K562 (cell line): ENCODE results near the gene CDC6. TPM values are rescaled to one million over a fixed set of nuclear protein-coding genes. Genes with fewer than 3 reads are reported as not detected.

Experiments
- ARID1B ChIP-seq: fragments of 450-650 bp; IDR thresholded peaks from 2 replicates; pipeline ENCODE4 v1.6.1; 2016; ENCODE audit warnings: antibody characterized with exemption, mild to moderate bottlenecking, inconsistent platforms
- BCL6 ChIP-seq: fragments of 250-450 bp; sonication (Bioruptor Pico); IDR thresholded peaks from 2 replicates; pipeline ENCODE4 v1.4.0; 2020
- BCOR ChIP-seq: fragments of 450-650 bp; IDR thresholded peaks from 2 replicates; pipeline ENCODE4 v1.6.1; 2016
- CCNT2 ChIP-seq: IDR thresholded peaks from 2 replicates; pipeline ENCODE4 v1.6.1; 2011; ENCODE audit warnings: borderline replicate concordance, low read depth, mild to moderate bottlenecking, moderate library complexity, mixed read lengths, low read length; ENCODE audit not compliant: insufficient read length; ENCODE audit errors: extremely low read depth
- EZH2 ChIP-seq: IDR thresholded peaks from 2 replicates; pipeline ENCODE4 v1.6.1; 2012; ENCODE audit warnings: low read depth, mild to moderate bottlenecking, inconsistent platforms, low read length, borderline replicate concordance
- FOSL1 ChIP-seq: fragments of 200-800 bp; sonication (Bioruptor generic); conservative IDR thresholded peaks from 2 replicates; pipeline ENCODE4 v1.6.1; 2016; ENCODE audit warnings: missing genetic modification characterization, missing compliant biosample characterization
- GATAD2A ChIP-seq: fragments of 450-650 bp; IDR thresholded peaks from 2 replicates; pipeline ENCODE4 v1.6.1; 2017
- HDAC1 ChIP-seq, 2 experiments: fragments of 450-650 bp; IDR thresholded peaks; 2 replicates each; pipeline ENCODE4 v1.6.1; 2016 to 2017; ENCODE audit warnings: inconsistent platforms in 1 of 2, mild to moderate bottlenecking in 1 of 2, moderate library complexity in 1 of 2
- HMGXB4 ChIP-seq: sonication (generic); formaldehyde crosslinking; IDR thresholded peaks from 2 replicates; pipeline ENCODE4 v1.8.1; 2023; ENCODE audit warnings: mild to moderate bottlenecking, missing genetic modification reagents
- JUND ChIP-seq, 2 experiments: IDR thresholded peaks; 2 replicates in 1 of 2; 3 replicates in 1 of 2; pipeline ENCODE4 v1.6.1; 2011; ENCODE audit warnings: borderline replicate concordance in 2 of 2, low read depth in 2 of 2, low read length in 2 of 2, improper control_type of control experiment in 1 of 2, missing biosample characterization in 1 of 2, missing genetic modification characterization in 1 of 2, missing genetic modification reagents in 1 of 2
- KDM5B ChIP-seq: fragments of 200-600 bp; sonication (generic); IDR thresholded peaks from 2 replicates; pipeline ENCODE4 v1.6.1; 2012; ENCODE audit warnings: low read depth, mild to moderate bottlenecking, moderate library complexity, low read length, control low read depth, inconsistent platforms; ENCODE audit not compliant: insufficient replicate concordance
- MTF1 ChIP-seq: fragments of 250-450 bp; sonication (Bioruptor Pico); IDR thresholded peaks from 2 replicates; pipeline ENCODE4 v1.9.0; 2021; ENCODE audit warnings: moderate library complexity, mild to moderate bottlenecking, inconsistent platforms, borderline replicate concordance
- MYBL2 ChIP-seq, 2 experiments: fragments of 450-650 bp in 1 of 2; sonication (generic) in 1 of 2; formaldehyde crosslinking in 1 of 2; IDR thresholded peaks; 2 replicates each; pipeline versions ENCODE4 v1.6.1 to v1.8.1; 2017 to 2022; ENCODE audit warnings: borderline replicate concordance in 1 of 2, inconsistent platforms in 1 of 2, low read depth in 1 of 2, mild to moderate bottlenecking in 1 of 2, missing genetic modification reagents in 1 of 2, moderate library complexity in 1 of 2
- NFIC ChIP-seq: fragments of 450-650 bp; IDR thresholded peaks from 2 replicates; pipeline ENCODE4 v1.6.1; 2017; ENCODE audit warnings: mild to moderate bottlenecking, inconsistent platforms
- PHF20 ChIP-seq: fragments of 450-650 bp; IDR thresholded peaks from 2 replicates; pipeline ENCODE4 v1.6.1; 2018; ENCODE audit not compliant: partially characterized antibody
- STAG1 ChIP-seq: sonication (generic); formaldehyde crosslinking; IDR thresholded peaks from 2 replicates; pipeline ENCODE4 v1.5.0; 2020; ENCODE audit warnings: missing genetic modification reagents, borderline replicate concordance
- TRIM28 ChIP-seq: fragments of 450-650 bp; IDR thresholded peaks from 2 replicates; pipeline ENCODE4 v1.6.1; 2017
- ZC3H11A ChIP-seq: IDR thresholded peaks from 2 replicates; pipeline ENCODE4 v1.6.1; 2012; ENCODE audit warnings: low read depth, low read length, improper control_type of control experiment
- ZFP1 ChIP-seq: fragments of 450-650 bp; formaldehyde crosslinking; IDR thresholded peaks from 2 replicates; pipeline ENCODE4 v1.4.0; 2020; ENCODE audit warnings: mild to moderate bottlenecking, mixed read lengths
- ZKSCAN3 ChIP-seq: fragments of 250-450 bp; sonication (Bioruptor Pico); IDR thresholded peaks from 2 replicates; pipeline ENCODE4 v1.4.0; 2020
- ZKSCAN8 ChIP-seq: fragments of 200-800 bp; sonication (Bioruptor generic); IDR thresholded peaks from 2 replicates; pipeline ENCODE4 v1.6.1; 2016; ENCODE audit warnings: missing genetic modification characterization, missing compliant biosample characterization
- ZNF740 ChIP-seq, 3 experiments: fragments of 200-800 bp in 1 of 3; sonication (Bioruptor generic) in 1 of 3; sonication (generic) in 1 of 3; formaldehyde crosslinking in 1 of 3; IDR thresholded peaks; 2 replicates each; pipeline versions ENCODE4 v1.6.1 to v1.8.0; 2016 to 2022; ENCODE audit warnings: mild to moderate bottlenecking in 2 of 3, missing compliant biosample characterization in 2 of 3, missing genetic modification characterization in 2 of 3, missing genetic modification reagents in 1 of 3
- ZNF75A ChIP-seq: fragments of 450-650 bp; formaldehyde crosslinking; IDR thresholded peaks from 2 replicates; pipeline ENCODE4 v1.4.0; 2020; ENCODE audit warnings: mild to moderate bottlenecking
- polyA plus RNA-seq, 8 experiments: library from polyadenylated mRNA; depleted of rRNA in 4 of 8; stranded (reverse) in 5 of 8; unstranded in 3 of 8; fragments of >200 nt; fragmentation: Nextera tagmentation in 2 of 8; fragmentation: Illumina TruSeq in 1 of 8; extraction: Ambion mirVana in 2 of 8; extraction: Trizol in 1 of 8; gene quantifications; 2 replicates each; pipeline versions ENCODE4 v1.2.1 to v1.2.3, GENCODE V29; 2011 to 2014; ENCODE audit warnings: inconsistent platforms in 1 of 8, missing spikeins in 1 of 8
- total RNA-seq, 7 experiments: library from RNA; depleted of rRNA in 6 of 7; stranded (reverse); fragments of >200 nt in 6 of 7; fragmentation: Illumina TruSeq in 2 of 7; extraction: Trizol in 2 of 7; gene quantifications; 2 replicates each; pipeline versions ENCODE4 v1.2.1 to v1.2.3, GENCODE V29; 2011 to 2021; ENCODE audit warnings: low replicate concordance in 1 of 7
- TF ChIP-seq, protein P1 (sequence below): fragments of 450-650 bp; formaldehyde crosslinking; IDR thresholded peaks from 2 replicates; pipeline ENCODE4 v1.4.0; 2022; ENCODE audit warnings: missing genetic modification characterization

Gene CDC6
- total and polyA plus RNA-seq, 9 of the 15 experiments (the other 6 are each of a cell fraction or from before 2014, with no cell fraction given) = 29.6 to 141 (median 106) TPM

DNA sequence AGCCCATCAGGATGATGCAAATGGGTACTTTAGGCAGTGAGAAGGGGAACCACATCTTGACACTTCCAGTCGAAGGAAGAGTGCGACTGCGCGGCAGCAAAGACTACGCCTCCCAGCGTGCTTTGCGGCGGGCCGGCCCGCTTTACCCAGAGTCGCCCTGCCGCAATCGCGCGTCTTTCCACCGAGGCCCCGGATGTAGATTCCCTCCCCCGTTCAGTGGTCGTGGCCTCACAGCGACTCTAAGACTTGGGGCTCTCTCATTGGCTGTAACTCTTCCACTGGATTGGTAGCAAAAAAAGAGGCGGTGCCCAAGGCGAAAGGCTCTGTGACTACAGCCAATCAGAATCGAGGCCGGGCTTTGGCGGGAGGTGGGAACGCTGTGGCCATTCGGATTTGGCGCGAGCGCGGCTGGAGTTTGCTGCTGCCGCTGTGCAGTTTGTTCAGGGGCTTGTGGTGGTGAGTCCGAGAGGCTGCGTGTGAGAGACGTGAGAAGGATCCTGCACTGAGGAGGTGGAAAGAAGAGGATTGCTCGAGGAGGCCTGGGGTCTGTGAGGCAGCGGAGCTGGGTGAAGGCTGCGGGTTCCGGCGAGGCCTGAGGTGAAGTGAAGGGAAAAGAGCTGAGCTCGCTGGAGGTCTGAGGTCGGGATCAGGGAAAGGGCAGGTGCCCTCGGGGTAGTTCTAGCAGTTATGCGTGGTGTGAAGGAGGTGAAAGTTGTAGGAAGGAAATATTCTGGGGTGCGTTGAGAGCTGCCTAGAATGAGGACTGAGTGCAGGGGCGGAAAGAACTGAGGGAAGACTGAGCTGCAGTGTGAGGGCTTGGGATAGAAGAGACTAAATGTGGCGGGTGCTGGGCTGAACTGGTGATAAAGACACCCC is at the start of gene CDC6 (continued):
- TF ChIP-seq STAG1 = no peak
- TF ChIP-seq BCL6 = no peak
- TF ChIP-seq MYBL2 (IDR thresholded peaks at IDR 0.05; ENCODE audit: low read depth) = no peak
- TF ChIP-seq MYBL2 (CRISPR knock-in tag; IDR thresholded peaks at IDR 0.05; ENCODE audit: borderline replicate concordance) = no peak
- TF ChIP-seq MTF1 (CRISPR knock-in tag) = no peak
- no peak for TF ChIP-seq FOSL1 (tag)
- TF ChIP-seq PHF20 = peak; percentile 52
- peak; percentile 72 for TF ChIP-seq BCOR
- no peak for TF ChIP-seq ZNF740 (CRISPR knock-in tag; IDR thresholded peaks at IDR 0.05)
- TF ChIP-seq ZNF740 (tag; IDR thresholded peaks at IDR 0.05) = no peak
- peak; percentile 94 for TF ChIP-seq KDM5B
- TF ChIP-seq ZC3H11A = no peak
- no peak for TF ChIP-seq ZNF75A (CRISPR knock-in tag)
- TF ChIP-seq ARID1B = no peak
- no peak for TF ChIP-seq JUND (IDR thresholded peaks at IDR 0.05; ENCODE audit: borderline replicate concordance, low read depth, low read length)
- no peak for TF ChIP-seq JUND (tag; IDR thresholded peaks at IDR 0.05; ENCODE audit: borderline replicate concordance, low read depth, low read length)
- TF ChIP-seq EZH2 = no peak
- TF ChIP-seq NFIC = peak; percentile 33
- peak; percentile 72; the same call in 1 of the 2 replicates for TF ChIP-seq GATAD2A
- TF ChIP-seq, protein P1, sequence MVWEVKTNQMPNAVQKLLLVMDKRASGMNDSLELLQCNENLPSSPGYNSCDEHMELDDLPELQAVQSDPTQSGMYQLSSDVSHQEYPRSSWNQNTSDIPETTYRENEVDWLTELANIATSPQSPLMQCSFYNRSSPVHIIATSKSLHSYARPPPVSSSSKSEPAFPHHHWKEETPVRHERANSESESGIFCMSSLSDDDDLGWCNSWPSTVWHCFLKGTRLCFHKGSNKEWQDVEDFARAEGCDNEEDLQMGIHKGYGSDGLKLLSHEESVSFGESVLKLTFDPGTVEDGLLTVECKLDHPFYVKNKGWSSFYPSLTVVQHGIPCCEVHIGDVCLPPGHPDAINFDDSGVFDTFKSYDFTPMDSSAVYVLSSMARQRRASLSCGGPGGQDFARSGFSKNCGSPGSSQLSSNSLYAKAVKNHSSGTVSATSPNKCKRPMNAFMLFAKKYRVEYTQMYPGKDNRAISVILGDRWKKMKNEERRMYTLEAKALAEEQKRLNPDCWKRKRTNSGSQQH (CRISPR knock-in tag) = peak; percentile 86
- TF ChIP-seq ZKSCAN3 (CRISPR knock-in tag) = no peak
- TF ChIP-seq HMGXB4 = peak; percentile 80; the same call in 1 of the 2 replicates
- TF ChIP-seq ZFP1 (CRISPR knock-in tag) = no peak
- TF ChIP-seq HDAC1 (IDR thresholded peaks at IDR 0.05) = peak in 1 of 2 experiments; percentile 100; a peak in 2 of 4 replicates
- TF ChIP-seq CCNT2 = peak; percentile 57
- no peak for TF ChIP-seq ZKSCAN8 (CRISPR knock-in tag)
- no peak for TF ChIP-seq TRIM28
